Measurements from ENCODE around the gene MAN1A1.

GRCh38 chr6:119220452-119220851 lies 129.1 kb downstream of the MAN1A1 start:
- no peak for TF ChIP-seq CTCF (IDR thresholded peaks at IDR 0.05; ENCODE audit: insufficient read depth, low read length, poor library complexity, severe bottlenecking)
- no peak for TF ChIP-seq EZH2phosphoT487 (conservative IDR thresholded peaks at IDR 0.05; ENCODE audit: low read length)

Data from SU-DHL-6 (cell line).